ENCODE results near the gene NRF1. TPM values are rescaled to one million over a fixed set of nuclear protein-coding genes. Genes with fewer than 3 reads are reported as not detected.

The NRF1 gene
- total and polyA plus RNA-seq, 9 donors: 11.5 to 33.5 (median 21.7) TPM

- TF ChIP-seq CTCF (IDR thresholded peaks at IDR 0.05) (no peak), EP300 (IDR thresholded peaks at IDR 0.05) (no peak), POLR2A (IDR thresholded peaks at IDR 0.05) (no peak)
- no peak for DNase-seq
- Histone ChIP-seq H3K27me3 (no peaks in the 10 kb centered on the region), H3K27ac (no peak overlapping the region), H3K4me3 (no peak overlapping the region), H3K9me3 (no peaks in the 10 kb centered on the region), H3K4me1 (ENCODE audit: insufficient read depth) (no peaks in the 10 kb centered on the region), H3K36me3 (no peaks in the 10 kb centered on the region)
- WGBS, 3 donors: 78 to 84% (median 79%) methylated on average over 7 of the region's 7 CpGs
- intact Hi-C loops (cut with DNase I): no loop called here
Measured at GRCh38 chr7:129764247-129765084, 152.9 kb downstream of the NRF1 start.

- Histone ChIP-seq H3K4me1 (ENCODE audit: insufficient read depth) (no peaks in the 10 kb centered on the region), H3K27ac (no peak overlapping the region), H3K4me3 (no peak overlapping the region), H3K9me3 (no peaks in the 10 kb centered on the region), H3K36me3 (no peaks in the 10 kb centered on the region), H3K27me3 (no peaks in the 10 kb centered on the region)
- WGBS, 3 donors: 89 to 93% (median 90%) methylated on average over 3 of the region's 3 CpGs
- intact Hi-C loops (cut with DNase I): no loop called here
- TF ChIP-seq CTCF (IDR thresholded peaks at IDR 0.05) (no peak), EP300 (IDR thresholded peaks at IDR 0.05) (no peak), POLR2A (IDR thresholded peaks at IDR 0.05) (no peak)
- DNase-seq: no peak
Measured at GRCh38 chr7:129765352-129765751, 153.8 kb downstream of the NRF1 start.

GRCh38 chr7:129767120-129768015 is 155.8 kb downstream of the NRF1 start:
- intact Hi-C loops (cut with DNase I): no loop called here
- Histone ChIP-seq H3K4me1 (ENCODE audit: insufficient read depth) (no peaks in the 10 kb centered on the region), H3K27ac (no peak overlapping the region), H3K36me3 (no peaks in the 10 kb centered on the region), H3K4me3 (no peak overlapping the region), H3K27me3 (no peaks in the 10 kb centered on the region), H3K9me3 (no peaks in the 10 kb centered on the region)
- WGBS, 3 donors: 83 to 91% (median 89%) methylated on average over 12 of the region's 12 CpGs
- no peak for DNase-seq
- no peak for TF ChIP-seq POLR2A (IDR thresholded peaks at IDR 0.05)
- no peak for TF ChIP-seq CTCF (IDR thresholded peaks at IDR 0.05)
- TF ChIP-seq EP300 (IDR thresholded peaks at IDR 0.05): no peak

- H3K27ac ChIP-seq: no peak overlapping the region
- H3K9me3 ChIP-seq: no peaks in the 10 kb centered on the region
- H3K4me3 ChIP-seq: no peak overlapping the region
- no peak for TF ChIP-seq CTCF (IDR thresholded peaks at IDR 0.05)
- no peak for TF ChIP-seq EP300 (IDR thresholded peaks at IDR 0.05)
- no peak for TF ChIP-seq POLR2A (IDR thresholded peaks at IDR 0.05)
- DNase-seq: no peak
- no peaks in the 10 kb centered on the region for H3K4me1 ChIP-seq (ENCODE audit: insufficient read depth)
- 77 to 81% (median 78%) methylated on average over 17 of the region's 17 CpGs for WGBS, 3 donors
- intact Hi-C loops (cut with DNase I): no loop called here
- H3K27me3 ChIP-seq: no peaks in the 10 kb centered on the region
- no peaks in the 10 kb centered on the region for H3K36me3 ChIP-seq
Measured at GRCh38 chr7:129768614-129769399, 157.3 kb downstream of the NRF1 start.

Measured in ovary (tissue), 9 donors.